8988T (cell line): ENCODE data around the gene B3GLCT.
"Not testable (repeated sequence)": the region's sequence is repeated elsewhere in the genome, so short reads cannot be mapped to it uniquely, and the experiment has no call there.

Experiments used
- DNase-seq: peaks from one replicate; pipeline ENCODE4 v3.0.0; 2011

B3GLCT gene

DNA sequence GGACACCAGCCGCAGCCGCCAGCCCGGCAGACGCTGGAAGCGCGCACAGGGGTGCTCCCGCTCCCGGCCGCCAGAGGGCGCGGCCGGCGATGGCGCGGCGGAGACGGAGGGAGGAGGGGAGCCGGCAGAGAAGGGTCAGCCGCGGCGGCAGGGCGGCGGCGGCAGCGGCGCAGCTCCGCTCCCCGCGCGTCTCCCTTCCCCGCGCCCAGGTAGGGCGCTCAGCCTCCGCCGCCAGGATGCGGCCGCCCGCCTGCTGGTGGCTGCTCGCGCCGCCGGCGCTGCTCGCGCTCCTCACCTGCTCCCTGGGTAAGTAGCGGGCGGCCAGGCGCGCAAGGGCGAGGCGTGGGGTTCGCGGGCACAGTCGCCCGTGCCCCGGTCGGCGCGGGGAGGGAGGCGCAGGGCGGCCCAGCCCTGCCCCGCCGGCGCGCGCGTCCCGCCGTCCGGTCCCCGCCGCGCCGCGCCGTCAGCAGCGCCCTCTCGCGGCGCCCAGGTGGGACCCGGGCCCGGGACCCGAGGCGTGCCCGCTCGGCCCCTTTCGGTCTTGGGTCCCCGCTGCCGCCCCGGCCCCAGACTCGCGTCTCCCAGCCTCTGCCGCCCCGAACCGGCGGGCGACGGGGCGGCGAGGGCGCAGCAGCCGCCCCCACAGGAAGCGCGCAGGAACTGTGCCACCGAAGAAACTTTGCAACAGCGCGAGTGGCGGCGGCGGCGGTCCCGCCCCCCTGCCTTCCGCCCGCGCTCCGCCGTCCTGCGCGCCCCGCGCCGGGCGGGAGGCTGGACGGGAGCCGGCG lies at the start of gene B3GLCT:
TSS of gene B3GLCT (plus strand) at position 127 of the 788 bp plus-strand sequence. CDS start at position 237, 110 bp downstream.
- DNase-seq = peak; percentile 92

- no peak for DNase-seq
Measured at GRCh38 chr13:31150315-31150985, 49.3 kb upstream of the B3GLCT start.

GRCh38 chr13:31151837-31152236 lies 47.9 kb upstream of the B3GLCT start:
- no peak for DNase-seq

- no peak for DNase-seq
Measured at GRCh38 chr13:31154939-31155338, 44.8 kb upstream of the B3GLCT start.

GRCh38 chr13:31159306-31159705 lies 40.5 kb upstream of the B3GLCT start:
- no peak for DNase-seq

DNA sequence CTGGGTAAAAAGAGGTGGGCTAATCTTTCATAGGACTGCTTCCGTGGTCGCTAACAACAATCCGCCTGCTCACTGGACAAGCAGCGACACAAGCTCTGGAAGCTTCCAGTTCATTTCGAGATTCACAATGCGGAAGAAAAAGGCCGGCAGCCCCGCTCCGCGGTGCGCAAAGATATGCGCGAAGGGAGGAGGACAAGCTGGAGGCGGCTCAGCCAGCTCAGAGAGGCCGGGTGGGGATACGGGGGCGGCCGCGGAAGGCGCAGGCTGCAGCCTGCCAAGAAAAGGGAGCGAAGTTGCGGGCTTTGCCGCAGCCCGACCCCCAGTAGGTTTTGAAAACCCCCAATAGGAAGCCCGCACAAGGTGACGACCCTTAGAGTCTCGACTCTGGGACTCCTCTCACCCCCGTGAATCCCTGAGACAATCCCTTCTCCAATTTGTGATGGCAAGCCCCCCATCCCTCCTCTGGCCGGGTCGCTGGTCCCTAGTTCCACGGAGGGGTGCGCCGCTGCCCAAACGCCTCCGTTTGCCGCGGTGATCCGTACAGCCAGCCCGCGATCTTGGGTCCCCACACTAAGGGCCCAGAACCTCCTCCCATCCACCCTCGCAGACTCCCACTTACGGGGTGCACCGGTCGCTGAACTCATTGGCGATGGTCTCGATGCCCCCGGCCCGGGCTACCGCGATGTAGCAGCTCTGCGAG lies 38.8 kb upstream of the B3GLCT start:
- no peak for DNase-seq

DNA sequence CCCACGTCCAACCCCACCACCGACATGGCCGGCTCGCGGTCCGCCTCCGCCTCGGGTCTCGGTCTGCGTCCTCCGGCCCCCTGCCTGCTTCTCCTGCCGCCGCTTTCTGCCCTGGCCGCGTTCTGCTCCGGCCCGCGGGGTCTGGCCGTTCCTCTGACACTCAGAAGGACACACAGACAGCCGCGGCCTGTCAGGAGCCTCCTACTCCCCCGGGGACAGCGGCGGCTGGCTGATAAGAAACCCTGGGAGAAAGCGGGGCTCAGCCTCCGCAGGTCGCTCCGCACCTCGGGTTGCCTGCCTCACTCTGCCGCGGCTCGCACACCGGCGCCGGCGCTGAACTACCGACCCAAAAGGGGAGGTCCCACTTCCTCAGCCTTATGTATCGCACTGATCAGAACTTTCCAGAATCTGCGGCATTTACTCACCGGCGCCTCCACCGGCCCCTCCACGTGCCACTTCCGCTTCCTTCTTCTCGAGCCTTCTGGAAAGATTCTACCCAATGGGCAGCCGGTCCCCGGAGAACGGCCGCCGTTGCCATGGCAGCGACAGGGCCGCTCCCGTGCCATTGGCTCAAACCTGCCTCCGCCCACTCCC lies 38.1 kb upstream of the B3GLCT start, which contains the start of gene HSPH1:
TSS of gene HSPH1 (minus strand) at position 348 of the 594 bp plus-strand sequence. CDS start at position 26, 322 bp downstream.
- DNase-seq = peak; percentile 84

DNA sequence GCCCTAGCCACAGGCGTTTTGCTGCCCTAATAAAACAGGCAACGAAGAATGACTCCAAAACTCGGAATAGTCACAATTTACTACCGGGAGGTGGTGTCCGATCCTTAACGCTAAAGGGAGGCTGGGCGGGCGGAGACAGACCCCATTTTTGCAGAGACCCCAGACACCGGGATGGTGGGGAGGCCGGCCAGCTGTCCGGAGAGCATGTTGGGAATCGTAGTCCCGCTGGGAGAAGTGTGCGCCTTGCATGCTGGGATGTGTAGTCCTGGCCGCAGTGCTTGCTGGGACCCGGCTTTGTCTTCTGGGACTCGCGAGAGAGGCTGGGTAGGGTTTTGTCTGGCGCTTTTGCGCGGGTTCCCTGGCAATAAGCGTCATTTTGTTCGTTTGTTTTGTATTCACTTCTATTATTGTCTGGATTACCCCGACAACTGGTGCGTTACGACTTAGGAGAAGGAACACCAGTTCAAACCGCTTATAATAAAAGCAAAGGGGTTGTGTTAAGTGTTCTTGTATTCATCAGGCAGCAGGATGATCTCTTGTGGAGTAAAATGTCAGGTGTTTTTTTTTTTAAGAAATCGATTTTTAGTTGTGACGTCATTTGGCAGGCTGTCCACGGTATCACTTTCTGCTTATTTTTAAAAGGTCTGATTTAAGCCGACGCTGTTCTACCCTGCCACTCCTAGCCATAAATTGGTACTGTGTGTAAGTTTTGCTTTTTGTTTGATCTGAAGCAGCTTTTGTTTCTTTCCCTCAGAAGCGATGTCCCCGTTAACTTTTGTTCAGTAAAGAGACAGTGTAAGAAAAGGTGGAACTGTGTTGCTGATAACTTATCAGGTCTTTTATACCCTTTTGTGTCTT lies 37.4 kb upstream of the B3GLCT start:
- DNase-seq = peak; percentile 64

DNA sequence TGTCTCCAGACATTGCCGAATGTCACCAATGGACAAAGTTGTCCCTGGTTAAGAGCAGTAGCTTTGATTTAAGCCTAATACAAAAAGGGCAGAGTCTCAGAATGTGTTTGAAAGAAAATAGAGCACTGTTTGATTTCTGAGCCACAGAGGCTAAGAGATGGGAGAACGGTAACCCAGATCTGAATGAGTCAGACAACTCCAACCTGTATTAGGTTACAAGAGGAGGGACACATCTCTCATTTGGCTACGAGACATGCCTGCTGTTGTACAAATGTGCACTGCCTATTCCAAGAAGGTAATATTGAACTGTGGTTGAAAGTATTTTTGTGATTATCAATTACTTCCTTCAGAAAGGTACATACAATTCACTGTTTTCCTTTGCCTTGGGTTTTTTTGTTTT lies 33.2 kb upstream of the B3GLCT start:
- no peak for DNase-seq

- DNase-seq = no peak
Measured at GRCh38 chr13:31167490-31167889, 32.3 kb upstream of the B3GLCT start.

DNA sequence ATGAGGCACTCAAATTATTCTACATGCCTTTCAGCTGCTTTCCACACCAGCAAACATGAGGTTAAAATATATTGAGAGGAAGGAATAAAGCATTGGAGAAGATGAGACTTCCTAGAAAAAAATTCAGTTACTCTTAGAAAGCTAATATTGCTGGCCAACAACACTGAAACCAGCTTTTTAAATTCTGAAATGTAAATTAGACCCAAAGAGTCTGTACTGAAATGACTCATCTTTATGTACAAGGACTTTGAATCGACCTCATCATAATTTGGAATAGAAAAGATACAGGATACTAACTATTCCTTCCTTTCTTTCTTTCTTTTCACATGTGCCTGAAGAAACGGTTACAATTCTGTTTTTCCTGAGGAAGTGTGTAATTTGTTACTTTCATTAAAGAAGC lies 31.6 kb upstream of the B3GLCT start:
- DNase-seq = no peak

DNA sequence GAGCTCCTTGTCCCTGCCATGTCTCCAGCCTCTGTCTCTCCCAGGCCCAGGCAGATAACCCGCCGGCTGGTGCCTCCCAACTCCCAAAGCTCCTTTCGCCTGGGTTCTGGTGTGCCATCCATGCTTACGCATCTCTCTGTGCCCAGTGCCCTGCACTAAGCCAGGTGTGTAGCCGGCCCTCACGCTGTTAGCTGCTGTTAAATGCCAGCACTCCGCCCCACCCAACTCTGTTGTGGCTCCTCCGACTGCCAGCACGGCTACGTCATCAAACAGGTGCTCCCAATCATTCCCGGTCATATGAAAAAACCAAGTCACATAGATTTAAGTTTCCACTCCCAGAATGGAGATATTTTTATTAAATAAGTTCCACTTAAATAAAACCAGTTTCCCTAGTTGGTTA lies 31.0 kb upstream of the B3GLCT start:
- no peak for DNase-seq

- no peak for DNase-seq
Measured at GRCh38 chr13:31172001-31172400, 27.8 kb upstream of the B3GLCT start.

DNA sequence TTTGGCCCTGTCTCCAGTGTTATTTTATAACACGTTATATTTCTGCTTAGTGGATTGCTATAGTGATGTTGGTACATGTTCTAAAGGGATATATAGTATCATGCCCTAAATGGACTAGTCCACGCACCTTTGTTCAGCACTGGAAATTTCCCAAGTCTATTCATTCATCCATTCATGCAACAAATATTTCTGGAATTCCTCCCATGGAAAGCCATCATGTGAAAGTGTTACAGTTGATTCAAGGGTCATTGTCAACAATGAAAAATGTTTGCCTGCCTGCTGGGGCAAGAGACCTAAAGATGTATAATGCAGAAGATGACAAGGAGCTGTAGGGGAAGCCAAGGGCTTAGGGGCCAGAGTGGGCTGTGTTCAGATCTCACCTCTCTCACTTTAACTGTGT lies 27.2 kb upstream of the B3GLCT start:
- DNase-seq = no peak

DNA sequence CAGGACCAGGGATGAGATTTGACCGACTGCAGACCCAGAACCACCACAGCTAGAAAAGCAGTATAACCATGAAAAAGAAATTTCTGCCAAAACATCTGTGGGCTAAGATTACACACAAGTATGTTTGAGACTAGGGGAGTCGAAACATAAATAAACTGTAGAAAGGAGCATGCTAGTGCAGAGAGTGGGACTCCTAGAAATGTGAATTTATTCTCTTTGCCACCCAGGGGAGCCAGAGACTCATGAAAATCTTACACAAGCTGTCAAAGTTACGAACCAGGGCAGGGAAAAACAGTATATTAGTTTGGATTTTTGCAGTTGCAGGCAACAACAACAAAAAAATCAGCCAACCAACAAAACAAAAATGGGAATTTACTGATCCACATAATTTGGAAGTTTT lies 25.8 kb upstream of the B3GLCT start:
- no peak for DNase-seq

DNA sequence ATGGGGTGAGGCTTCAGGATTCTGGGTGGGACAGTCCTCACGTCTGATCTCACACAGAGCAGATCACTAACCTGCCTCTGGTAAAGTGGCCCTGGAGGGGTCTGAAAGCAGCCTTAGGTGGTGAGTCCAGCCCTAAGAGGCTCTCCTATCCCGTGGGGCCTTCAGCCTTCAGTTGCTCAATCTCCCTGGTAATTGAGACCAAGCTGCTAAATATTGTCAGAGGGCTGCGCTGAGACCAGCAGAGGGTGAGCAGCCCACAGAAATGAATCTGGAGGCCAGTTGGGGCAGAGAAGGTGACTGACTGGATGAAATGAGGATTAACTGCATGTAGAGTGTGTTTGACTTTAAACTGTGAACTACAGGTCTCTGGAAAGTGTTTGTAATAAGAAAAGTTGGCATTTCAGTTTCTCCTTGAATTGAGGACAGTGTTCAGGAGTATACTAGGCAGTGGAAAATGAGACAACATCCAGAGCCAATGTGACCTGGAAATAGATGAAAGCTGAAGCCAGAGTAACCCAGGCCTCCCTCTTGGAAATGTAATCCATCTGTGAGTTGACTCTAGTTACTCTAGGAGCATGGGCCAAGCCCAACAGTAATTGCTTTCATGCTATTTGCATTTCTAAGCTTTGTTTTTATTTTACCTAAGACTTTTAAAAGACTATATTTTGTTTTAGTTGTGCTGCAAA lies 23.8 kb upstream of the B3GLCT start:
- DNase-seq = no peak

GRCh38 chr13:31177813-31178495 lies 21.8 kb upstream of the B3GLCT start:
- DNase-seq = not testable (repeated sequence)

- no peak for DNase-seq
Measured at GRCh38 chr13:31179241-31179640, 20.5 kb upstream of the B3GLCT start.

- no peak for DNase-seq
Measured at GRCh38 chr13:31179754-31180153, 20.0 kb upstream of the B3GLCT start.

- no peak for DNase-seq
Measured at GRCh38 chr13:31182987-31183386, 16.8 kb upstream of the B3GLCT start.

DNA sequence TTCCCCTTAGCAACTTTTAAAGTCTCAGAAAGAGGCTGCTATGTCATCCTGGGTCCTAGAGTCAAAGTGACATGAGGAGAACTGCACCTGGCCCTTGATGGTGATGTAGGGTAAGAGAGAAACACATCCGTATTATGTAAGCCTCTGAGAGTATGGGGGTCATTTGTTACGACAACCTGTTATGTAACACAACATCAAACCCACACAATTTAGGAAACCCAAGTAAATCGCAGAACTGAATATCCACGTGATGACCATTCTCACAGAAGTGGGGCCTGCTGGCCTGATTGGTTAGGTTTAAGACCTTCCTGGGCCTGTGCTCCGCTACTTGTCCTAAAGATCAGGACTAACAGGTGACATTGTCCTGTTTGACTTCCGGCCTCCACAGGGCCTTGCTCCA lies 15.3 kb upstream of the B3GLCT start:
- DNase-seq = no peak
